ENCODE measurements around the gene LINGO3.

Gene LINGO3

GRCh38 chr19:2334426-2334825, 26.5 kb upstream of the LINGO3 start:
- H3K4me3 ChIP-seq (ENCODE audit: low read length) = no peak overlapping the region
- no peak for TF ChIP-seq ZNF274 (IDR thresholded peaks at IDR 0.05; ENCODE audit: low read depth, low read length)

GRCh38 chr19:2333807-2334211, 25.9 kb upstream of the LINGO3 start:
- no peak overlapping the region for H3K4me3 ChIP-seq (ENCODE audit: low read length)

GRCh38 chr19:2333027-2333806, 25.3 kb upstream of the LINGO3 start:
- no peak overlapping the region for H3K4me3 ChIP-seq (ENCODE audit: low read length)
- no peak for TF ChIP-seq ZNF274 (IDR thresholded peaks at IDR 0.05; ENCODE audit: low read depth, low read length)

More at GRCh38 chr19:2333807-2334211, 25.9 kb upstream of the LINGO3 start:
- TF ChIP-seq ZNF274 (IDR thresholded peaks at IDR 0.05; ENCODE audit: low read depth, low read length) = no peak

- no peak for TF ChIP-seq ZNF274 (IDR thresholded peaks at IDR 0.05; ENCODE audit: low read depth, low read length)
- H3K4me3 ChIP-seq (ENCODE audit: low read length) = peak overlapping the region; percentile 4; the same call in 1 of the 2 replicates
These were observed 24.5 kb upstream of the LINGO3 start for GRCh38 chr19:2332341-2333026.

GRCh38 chr19:2331601-2332246, 23.8 kb upstream of the LINGO3 start:
- no peak overlapping the region; the same call in 1 of the 2 replicates for H3K4me3 ChIP-seq (ENCODE audit: low read length)
- TF ChIP-seq ZNF274 (IDR thresholded peaks at IDR 0.05; ENCODE audit: low read depth, low read length) = no peak

GRCh38 chr19:2330632-2331284, 22.8 kb upstream of the LINGO3 start:
- no peak for TF ChIP-seq ZNF274 (IDR thresholded peaks at IDR 0.05; ENCODE audit: low read depth, low read length)
- H3K4me3 ChIP-seq (ENCODE audit: low read length) = no peak overlapping the region

- H3K4me3 ChIP-seq (ENCODE audit: low read length) = no peak overlapping the region
- TF ChIP-seq ZNF274 (IDR thresholded peaks at IDR 0.05; ENCODE audit: low read depth, low read length) = no peak
These were observed 22.3 kb upstream of the LINGO3 start for GRCh38 chr19:2330255-2330631.

- H3K4me3 ChIP-seq (ENCODE audit: low read length) = peak overlapping the region; percentile 82
- TF ChIP-seq ZNF274 (IDR thresholded peaks at IDR 0.05; ENCODE audit: low read depth, low read length) = no peak
These were observed 21.6 kb upstream of the LINGO3 start for GRCh38 chr19:2329501-2329916.

GRCh38 chr19:2329149-2329478, 21.2 kb upstream of the LINGO3 start:
- TF ChIP-seq ZNF274 (IDR thresholded peaks at IDR 0.05; ENCODE audit: low read depth, low read length) = no peak
- H3K4me3 ChIP-seq (ENCODE audit: low read length) = peak overlapping the region; percentile 82

GRCh38 chr19:2328401-2329148, 20.6 kb upstream of the LINGO3 start, which contains the start of the genes LSM7 and SPPL2B:
LSM7 (minus strand) TSS chr19:2328586; CDS start chr19:2328566, 20 bp downstream.
SPPL2B (plus strand) TSS chr19:2328684; CDS start chr19:2328710, 26 bp downstream.
- peak within 1 kb of the TSS; percentile 82 for H3K4me3 ChIP-seq (ENCODE audit: low read length)
- TF ChIP-seq ZNF274 (IDR thresholded peaks at IDR 0.05; ENCODE audit: low read depth, low read length) = no peak

GRCh38 chr19:2327773-2328400, 19.9 kb upstream of the LINGO3 start:
- H3K4me3 ChIP-seq (ENCODE audit: low read length) = peak overlapping the region; percentile 82
- TF ChIP-seq ZNF274 (IDR thresholded peaks at IDR 0.05; ENCODE audit: low read depth, low read length) = no peak

- peak overlapping the region; percentile 82; the same call in 1 of the 2 replicates for H3K4me3 ChIP-seq (ENCODE audit: low read length)
- TF ChIP-seq ZNF274 (IDR thresholded peaks at IDR 0.05; ENCODE audit: low read depth, low read length) = no peak
These were observed 18.9 kb upstream of the LINGO3 start for GRCh38 chr19:2326699-2327360.

All from GM08714 (cell line).